HEK293 (cell line): ENCODE results near the gene DLEC1.

Source experiments
- CTCF ChIP-seq: fragments of 450-650 bp; formaldehyde crosslinking; IDR thresholded peaks from 2 replicates; pipeline ENCODE4 v1.5.1; 2016; ENCODE audit warnings: missing biosample characterization, missing genetic modification characterization
- SCRT2 ChIP-seq: fragments of 450-650 bp; formaldehyde crosslinking; IDR thresholded peaks from 2 replicates; pipeline ENCODE4 v1.5.1; 2016; ENCODE audit warnings: missing biosample characterization, missing genetic modification characterization

- TF ChIP-seq CTCF (tag by site-specific recombination) (no peak), SCRT2 (tag by site-specific recombination) (no peak)
Measured at GRCh38 chr3:38125305-38126120, 86.5 kb downstream of the DLEC1 start.
